Keratinocyte (primary cell): Measurements from ENCODE around the gene ORM1. TPM values are rescaled to one million over a fixed set of nuclear protein-coding genes. Genes with fewer than 3 reads are reported as not detected.

ENCODE experiments used
- DNase-seq: peaks from one replicate; pipeline ENCODE4 v3.0.0-alpha.2; 2011; ENCODE audit warnings: low read depth, missing footprints, low spot score
- FAIRE-seq: peaks from 2 replicates; lab custom pipeline; 2011; peaks lifted over from hg19 to GRCh38; lab: Jason Lieb, UNC
- H2AFZ ChIP-seq: 2 replicates; pipeline ENCODE4 v1.6.0; 2012; ENCODE audit warnings: low read length, control low read depth, inconsistent platforms; ENCODE audit not compliant: control insufficient read depth
- H3K27ac ChIP-seq: 2 replicates; pipeline ENCODE4 v1.5.1; 2011; ENCODE audit warnings: low read length; ENCODE audit not compliant: control insufficient read depth, insufficient read depth
- H3K27me3 ChIP-seq: 3 replicates; pipeline ENCODE4 v1.6.0; 2011; ENCODE audit warnings: low read length; ENCODE audit not compliant: control insufficient read depth, insufficient read depth; ENCODE audit errors: extremely low read depth
- H3K36me3 ChIP-seq, 2 experiments: 2 replicates in 1 of 2; 3 replicates in 1 of 2; pipeline ENCODE4 v1.5.1; 2011; ENCODE audit warnings: low read length in 2 of 2, mild to moderate bottlenecking in 1 of 2; ENCODE audit not compliant: control insufficient read depth in 2 of 2, insufficient read depth in 2 of 2; ENCODE audit errors: extremely low read depth in 1 of 2
- H3K4me1 ChIP-seq: 3 replicates; pipeline ENCODE4 v1.5.1; 2011; ENCODE audit warnings: low read length; ENCODE audit not compliant: control insufficient read depth, insufficient read depth; ENCODE audit errors: extremely low read depth
- H3K4me2 ChIP-seq: 3 replicates; pipeline ENCODE4 v1.6.0; 2011; ENCODE audit warnings: low read depth, low read length; ENCODE audit not compliant: control insufficient read depth, insufficient read depth; ENCODE audit errors: extremely low read depth
- H3K4me3 ChIP-seq, 3 experiments: fragments of 200-600 bp in 1 of 3; sonication (generic) in 1 of 3; 2 replicates in 2 of 3; 3 replicates in 1 of 3; pipeline ENCODE4 v1.5.1; 2011 to 2016; ENCODE audit warnings: low read length in 3 of 3, mild to moderate bottlenecking in 3 of 3, control low read depth in 2 of 3, inconsistent platforms in 1 of 3, low read depth in 1 of 3, mixed read lengths in 1 of 3, mixed run types in 1 of 3, moderate library complexity in 1 of 3; ENCODE audit not compliant: control insufficient read depth in 2 of 3, insufficient read depth in 2 of 3; ENCODE audit errors: extremely low read depth in 1 of 3
- H3K79me2 ChIP-seq: 2 replicates; pipeline ENCODE4 v1.6.0; 2012; ENCODE audit warnings: low read length; ENCODE audit not compliant: control insufficient read depth, insufficient read depth
- H3K9ac ChIP-seq: 3 replicates; pipeline ENCODE4 v1.6.0; 2011; ENCODE audit warnings: low read length; ENCODE audit not compliant: control insufficient read depth, insufficient read depth; ENCODE audit errors: extremely low read depth
- H3K9me1 ChIP-seq: 3 replicates; pipeline ENCODE4 v1.6.0; 2011; ENCODE audit warnings: low read length; ENCODE audit not compliant: control insufficient read depth, insufficient read depth; ENCODE audit errors: extremely low read depth
- H3K9me3 ChIP-seq: 2 replicates; pipeline ENCODE4 v1.5.1; 2012; ENCODE audit warnings: low read depth, low read length; ENCODE audit not compliant: control insufficient read depth
- H4K20me1 ChIP-seq: 3 replicates; pipeline ENCODE4 v1.6.0; 2011; ENCODE audit warnings: low read length; ENCODE audit not compliant: control insufficient read depth, insufficient read depth; ENCODE audit errors: extremely low read depth
- EZH2 ChIP-seq: IDR thresholded peaks from one replicate; pipeline ENCODE4 v1.6.1; 2012; ENCODE audit warnings: inconsistent platforms, mild to moderate bottlenecking, low read length, moderate library complexity
- dilution Hi-C: fragments of 300-500 bp; cut with MboI; formaldehyde crosslinking; loops from one replicate; pipeline ENCODE4 v1.7.0; 2020; ENCODE audit warnings: low sequenced_read_pairs; ENCODE audit not compliant: extremely low pct_ligation_motif_present
- polyA plus RNA-seq, 5 experiments: library from polyadenylated mRNA; depleted of rRNA in 3 of 5; stranded (reverse) in 3 of 5; stranded (forward) in 1 of 5; unstranded in 1 of 5; fragments of >200 nt; gene quantifications; 1 replicate in 1 of 5; 2 replicates in 3 of 5; 3 replicates in 1 of 5; pipeline versions ENCODE4 v1.2.1 to v1.2.3, GENCODE V29; 2011 to 2012; ENCODE audit warnings: missing spikeins in 2 of 5, low read depth in 1 of 5, low replicate concordance in 1 of 5
- TF ChIP-seq, protein P1 (sequence below), 3 experiments: IDR thresholded peaks in 1 of 3; conservative IDR thresholded peaks in 1 of 3; optimal IDR thresholded peaks in 1 of 3; 2 replicates in 2 of 3; 3 replicates in 1 of 3; pipeline versions ENCODE3 to v1.5.1; 2011; ENCODE audit warnings: low read length in 3 of 3, mild to moderate bottlenecking in 3 of 3, moderate library complexity in 2 of 3, control low read depth in 1 of 3, inconsistent platforms in 1 of 3; ENCODE audit not compliant: insufficient read depth in 2 of 3; ENCODE audit errors: extremely low read depth in 1 of 3

The ORM1 gene
- polyA plus RNA-seq, 1 donor (not counting 4 experiments of a cell fraction or from before 2014, with no cell fraction given): not detected

- no peak for DNase-seq
- dilution Hi-C loops: no loop called here
- H4K20me1 ChIP-seq: no peaks in the 10 kb centered on the region
- H3K9me3 ChIP-seq: peaks cover 4% of the 10 kb centered on the region
- no peak overlapping the region for H3K9ac ChIP-seq
- H3K4me1 ChIP-seq: peaks cover 4% of the 10 kb centered on the region
- H3K9me1 ChIP-seq: no peaks in the 10 kb centered on the region
- no peaks in the 10 kb centered on the region for H3K79me2 ChIP-seq
- H3K27me3 ChIP-seq: no peaks in the 10 kb centered on the region
- no peak overlapping the region for H3K27ac ChIP-seq
- H2AFZ ChIP-seq: no peak overlapping the region
- H3K4me3 ChIP-seq: no peak overlapping the region
- no peak for TF ChIP-seq EZH2
- TF ChIP-seq, protein P1, sequence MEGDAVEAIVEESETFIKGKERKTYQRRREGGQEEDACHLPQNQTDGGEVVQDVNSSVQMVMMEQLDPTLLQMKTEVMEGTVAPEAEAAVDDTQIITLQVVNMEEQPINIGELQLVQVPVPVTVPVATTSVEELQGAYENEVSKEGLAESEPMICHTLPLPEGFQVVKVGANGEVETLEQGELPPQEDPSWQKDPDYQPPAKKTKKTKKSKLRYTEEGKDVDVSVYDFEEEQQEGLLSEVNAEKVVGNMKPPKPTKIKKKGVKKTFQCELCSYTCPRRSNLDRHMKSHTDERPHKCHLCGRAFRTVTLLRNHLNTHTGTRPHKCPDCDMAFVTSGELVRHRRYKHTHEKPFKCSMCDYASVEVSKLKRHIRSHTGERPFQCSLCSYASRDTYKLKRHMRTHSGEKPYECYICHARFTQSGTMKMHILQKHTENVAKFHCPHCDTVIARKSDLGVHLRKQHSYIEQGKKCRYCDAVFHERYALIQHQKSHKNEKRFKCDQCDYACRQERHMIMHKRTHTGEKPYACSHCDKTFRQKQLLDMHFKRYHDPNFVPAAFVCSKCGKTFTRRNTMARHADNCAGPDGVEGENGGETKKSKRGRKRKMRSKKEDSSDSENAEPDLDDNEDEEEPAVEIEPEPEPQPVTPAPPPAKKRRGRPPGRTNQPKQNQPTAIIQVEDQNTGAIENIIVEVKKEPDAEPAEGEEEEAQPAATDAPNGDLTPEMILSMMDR (optimal IDR thresholded peaks at IDR 0.05 in 1 of 3, IDR thresholded peaks at IDR 0.05 in 1 of 3, conservative IDR thresholded peaks at IDR 0.05 in 1 of 3; ENCODE audit: extremely low read depth in 1 of 3, insufficient read depth in 2 of 3, low read length in 3 of 3): no peak
- no peaks in the 10 kb centered on the region for H3K36me3 ChIP-seq
- no peak for FAIRE-seq
- H3K4me2 ChIP-seq: no peak overlapping the region
Observed at GRCh38 chr9:114317665-114318357, 5.1 kb upstream of the ORM1 start.

DNA sequence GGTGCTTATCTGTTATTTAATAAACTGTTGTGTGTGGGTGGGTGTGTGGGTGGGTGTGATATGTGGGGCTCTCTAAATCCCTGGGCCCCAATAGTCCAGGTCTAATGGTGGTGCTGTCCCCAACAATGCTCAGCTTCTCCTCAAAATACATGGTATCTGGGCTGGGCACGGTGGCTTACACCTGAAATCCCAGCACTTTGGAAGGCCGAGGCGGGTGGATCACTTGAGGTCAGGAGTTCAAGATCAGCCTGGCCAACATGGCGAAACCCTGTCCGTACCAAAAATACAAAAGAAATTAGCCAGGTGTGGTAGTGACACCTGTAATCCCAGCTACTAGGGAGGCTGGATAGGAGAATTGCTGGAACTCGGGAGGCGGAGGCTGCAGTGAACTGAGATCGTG, 4.5 kb upstream of the ORM1 start:
- H2AFZ ChIP-seq: no peak overlapping the region

More for the DNA sequence above, 4.5 kb upstream of the ORM1 start:
- no peak for DNase-seq
- Histone ChIP-seq H3K4me1 (peaks cover 4% of the 10 kb centered on the region), H3K4me3 (no peak overlapping the region), H3K27me3 (no peaks in the 10 kb centered on the region), H4K20me1 (no peaks in the 10 kb centered on the region), H3K36me3 (no peaks in the 10 kb centered on the region), H3K9ac (no peak overlapping the region), H3K4me2 (no peak overlapping the region), H3K9me3 (peaks cover 4% of the 10 kb centered on the region), H3K79me2 (no peaks in the 10 kb centered on the region), H3K27ac (no peak overlapping the region), H3K9me1 (no peaks in the 10 kb centered on the region)
- dilution Hi-C loops: no loop called here
- no peak for FAIRE-seq
- no peak for TF ChIP-seq EZH2
- TF ChIP-seq, protein P1 (optimal IDR thresholded peaks at IDR 0.05 in 1 of 3, IDR thresholded peaks at IDR 0.05 in 1 of 3, conservative IDR thresholded peaks at IDR 0.05 in 1 of 3; ENCODE audit: extremely low read depth in 1 of 3, insufficient read depth in 2 of 3, low read length in 3 of 3): no peak
